Measurements from ENCODE around the gene TMEM181.
"Not testable (repeated sequence)": the region's sequence is repeated elsewhere in the genome, so short reads cannot be mapped to it uniquely, and the experiment has no call there.

The TMEM181 gene

GRCh38 chr6:158559895-158560835 is at the start of gene TMEM181:
TSS of gene TMEM181 (plus strand) at chr6:158560091. CDS start at chr6:158560225, 134 bp downstream.
- DNase-seq: peak; percentile 32

- no peak for DNase-seq
These were observed 47.1 kb upstream of the TMEM181 start for GRCh38 chr6:158512809-158513208.

GRCh38 chr6:158514176-158514575 is 45.7 kb upstream of the TMEM181 start:
- DNase-seq: no peak

- DNase-seq: no peak
These were observed 44.9 kb upstream of the TMEM181 start for GRCh38 chr6:158514991-158515390.

- DNase-seq: no peak
These were observed 43.8 kb upstream of the TMEM181 start for GRCh38 chr6:158516098-158516497.

- no peak for DNase-seq
These were observed 42.9 kb upstream of the TMEM181 start for GRCh38 chr6:158517038-158517437.

- no peak for DNase-seq
These were observed 42.3 kb upstream of the TMEM181 start for GRCh38 chr6:158517581-158517980.

GRCh38 chr6:158518191-158519127 is 41.4 kb upstream of the TMEM181 start:
- peak; percentile 54 for DNase-seq

- no peak for DNase-seq
These were observed 40.6 kb upstream of the TMEM181 start for GRCh38 chr6:158519300-158519699.

GRCh38 chr6:158519761-158520160 is 40.1 kb upstream of the TMEM181 start:
- DNase-seq: no peak

- DNase-seq: not testable (repeated sequence)
These were observed 38.9 kb upstream of the TMEM181 start for GRCh38 chr6:158520975-158521374.

- no peak for DNase-seq
These were observed 38.1 kb upstream of the TMEM181 start for GRCh38 chr6:158521759-158522158.

GRCh38 chr6:158522616-158523015 is 37.3 kb upstream of the TMEM181 start:
- DNase-seq: no peak

- DNase-seq: no peak
These were observed 35.6 kb upstream of the TMEM181 start for GRCh38 chr6:158524311-158524710.

- not testable (repeated sequence) for DNase-seq
These were observed 32.0 kb upstream of the TMEM181 start for GRCh38 chr6:158527858-158528257.

GRCh38 chr6:158528826-158529225 is 31.1 kb upstream of the TMEM181 start:
- no peak for DNase-seq

GRCh38 chr6:158529629-158530028 is 30.3 kb upstream of the TMEM181 start:
- no peak for DNase-seq

GRCh38 chr6:158531566-158531965 is 28.3 kb upstream of the TMEM181 start:
- no peak for DNase-seq

GRCh38 chr6:158531970-158532369 is 27.9 kb upstream of the TMEM181 start:
- no peak for DNase-seq

GRCh38 chr6:158536084-158536890 is 23.6 kb upstream of the TMEM181 start:
- peak; percentile 54 for DNase-seq

- peak; percentile 14 for DNase-seq
These were observed 22.7 kb upstream of the TMEM181 start for GRCh38 chr6:158536891-158537798.
